Activated naive CD8-positive, alpha-beta T cell treated with anti-CD3 and anti-CD28 coated beads, Interleukin-2, amount 10 ng/mL, durations not matched to agents 7 days and 5 days (primary cell): ENCODE data around the gene SNED1. TPM values are rescaled to one million over a fixed set of nuclear protein-coding genes. Genes with fewer than 3 reads are reported as not detected.
"Not testable (repeated sequence)": the region's sequence is repeated elsewhere in the genome, so short reads cannot be mapped to it uniquely, and the experiment has no call there.

Source experiments
- ATAC-seq: fragments of 150-1000 bp; cut with Tn5 transposase; one replicate; pipeline ENCODE4 v1.10.0; 2021; ENCODE audit warnings: low read depth, moderate library complexity
- POLR2A ChIA-PET: fragments of 350-600 bp; sonication (Branson Sonifier 250); formaldehyde crosslinking; loops from one replicate; lab custom pipeline; 2021; ENCODE audit warnings: antibody characterized with exemption; lab: Charles Lee
- DNase-seq: peaks from one replicate; pipeline ENCODE4 v3.0.0; 2021
- H3K27ac Mint-ChIP-seq: one replicate; pipeline ENCODE4 v1.8.0; 2022; ENCODE audit warnings: mild to moderate bottlenecking, mixed read lengths
- H3K27me3 Mint-ChIP-seq: one replicate; pipeline ENCODE4 v1.8.0; 2022; ENCODE audit warnings: mild to moderate bottlenecking, moderate library complexity, mixed read lengths
- H3K36me3 Mint-ChIP-seq: one replicate; pipeline ENCODE4 v1.8.0; 2021; ENCODE audit warnings: mild to moderate bottlenecking, mixed read lengths
- H3K4me1 Mint-ChIP-seq: one replicate; pipeline ENCODE4 v1.8.0; 2021; ENCODE audit warnings: mixed read lengths
- H3K4me3 Mint-ChIP-seq: one replicate; pipeline ENCODE4 v1.8.0; 2022; ENCODE audit warnings: mild to moderate bottlenecking, moderate library complexity, mixed read lengths
- H3K9me3 Mint-ChIP-seq: one replicate; pipeline ENCODE4 v1.8.0; 2021; ENCODE audit warnings: mixed read lengths
- total RNA-seq, 2 experiments: library from RNA; stranded (reverse); gene quantifications; one replicate each; pipeline ENCODE4 v1.2.3, GENCODE V29; 2021

Gene SNED1
- total RNA-seq, 2 experiments from 2014 or later: 14.5 to 18.7 TPM

GRCh38 chr2:240972636-240973521, 25.5 kb upstream of the SNED1 start:
- DNase-seq (no peak), ATAC-seq (no peak)
- Mint-ChIP-seq H3K36me3 (no peaks in the 10 kb centered on the region), H3K27ac (no peak overlapping the region), H3K27me3 (peaks cover 3% of the 10 kb centered on the region), H3K9me3 (peaks cover 3% of the 10 kb centered on the region), H3K4me3 (no peak overlapping the region), H3K4me1 (peaks cover 11% of the 10 kb centered on the region)
- POLR2A ChIA-PET: interaction anchor here (0.5 to 0.6 kb wide), 2 partner anchors 39 to 345 kb away, joined by 3 read pairs; no protein-coding TSS in a partner anchor

GRCh38 chr2:240974771-240975572, 23.4 kb upstream of the SNED1 start:
- Mint-ChIP-seq H3K36me3 (no peaks in the 10 kb centered on the region), H3K9me3 (peaks cover 3% of the 10 kb centered on the region), H3K27me3 (peaks cover 3% of the 10 kb centered on the region), H3K4me1 (peaks cover 11% of the 10 kb centered on the region), H3K27ac (no peak overlapping the region), H3K4me3 (peak overlapping the region; percentile 1)
- ATAC-seq (no peak), DNase-seq (no peak)
- POLR2A ChIA-PET: no interaction called here

DNA sequence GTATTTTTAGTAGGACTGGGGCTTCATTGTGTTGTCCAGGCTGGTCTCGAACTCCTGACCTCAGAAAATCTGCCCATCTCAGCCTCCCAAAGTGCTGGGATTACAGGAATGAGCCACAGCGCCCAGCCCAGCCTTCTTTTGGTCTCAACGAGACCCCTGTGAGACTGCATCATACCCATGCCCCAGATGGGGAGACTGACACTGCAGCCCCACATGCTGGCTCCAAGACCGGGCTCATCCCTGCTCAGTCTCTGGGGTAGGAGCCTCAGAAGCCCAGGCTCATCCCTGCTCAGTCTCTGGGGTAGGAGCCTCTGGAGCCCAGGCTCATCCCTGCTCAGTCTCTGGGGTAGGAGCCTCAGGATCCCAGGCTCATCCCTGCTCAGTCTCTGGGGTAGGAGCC, 22.5 kb upstream of the SNED1 start:
- POLR2A ChIA-PET, H3K36me3 Mint-ChIP-seq, ATAC-seq: not testable (repeated sequence)

GRCh38 chr2:240981280-240981679, 17.1 kb upstream of the SNED1 start:
- peaks cover 7% of the 10 kb centered on the region for H3K27me3 Mint-ChIP-seq
- peaks cover 1% of the 10 kb centered on the region for H3K4me1 Mint-ChIP-seq
- DNase-seq: no peak
- H3K27ac Mint-ChIP-seq: no peak overlapping the region
- no peak overlapping the region for H3K4me3 Mint-ChIP-seq
- ATAC-seq: no peak
- POLR2A ChIA-PET: no interaction called here
- H3K36me3 Mint-ChIP-seq: no peaks in the 10 kb centered on the region
- H3K9me3 Mint-ChIP-seq: no peaks in the 10 kb centered on the region

More for the DNA sequence above, 22.5 kb upstream of the SNED1 start:
- not testable (repeated sequence) for H3K27me3 Mint-ChIP-seq, DNase-seq, H3K4me3 Mint-ChIP-seq, H3K27ac Mint-ChIP-seq, H3K4me1 Mint-ChIP-seq, H3K9me3 Mint-ChIP-seq

DNA sequence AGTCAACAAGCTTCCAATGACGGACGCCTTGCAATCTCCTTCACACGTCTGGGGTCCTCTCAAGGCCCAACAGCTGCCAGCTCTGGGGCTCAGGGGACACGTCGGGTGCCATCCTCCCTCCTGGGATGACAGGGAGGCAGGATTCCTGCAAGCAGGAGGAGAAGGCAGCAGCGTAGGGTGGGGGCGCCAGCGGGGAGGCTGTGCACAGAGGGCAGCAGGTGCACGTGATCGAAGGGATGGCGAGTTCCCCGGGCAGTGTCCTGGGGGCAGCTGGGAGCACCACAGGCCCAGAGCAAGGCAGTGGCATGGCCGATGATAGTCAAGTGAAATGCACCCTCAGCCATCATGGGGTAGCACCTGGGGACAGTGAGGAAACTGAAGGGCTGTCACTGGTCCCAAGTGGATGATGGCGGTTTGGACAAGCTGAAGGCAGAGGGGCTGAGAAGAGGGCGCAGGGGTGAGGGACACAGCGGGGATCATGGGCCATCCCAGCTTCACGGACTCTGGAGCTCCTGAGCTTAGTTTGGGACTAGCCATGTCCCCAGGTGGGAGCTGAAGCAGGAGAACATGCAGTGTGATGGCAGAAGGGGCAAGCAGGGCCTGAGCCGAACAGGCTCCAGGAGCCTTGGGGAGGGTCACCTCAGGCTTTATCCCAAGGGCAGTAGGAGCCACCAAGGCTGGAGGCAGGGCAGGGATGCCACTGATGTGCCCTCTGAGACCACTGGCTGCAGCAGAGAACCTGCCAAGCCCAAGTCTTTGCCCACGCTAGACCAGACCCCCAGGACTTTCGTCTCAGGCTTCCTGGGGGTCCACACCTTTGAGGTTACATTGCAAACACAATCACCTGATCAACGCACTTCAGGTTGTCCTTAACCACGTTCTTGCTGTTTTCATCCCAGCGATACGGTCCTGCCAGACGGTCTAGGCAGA, 16.3 kb upstream of the SNED1 start:
- DNase-seq (peak; percentile 22), ATAC-seq (no peak)
- no peak overlapping the region for H3K27ac Mint-ChIP-seq
- no peaks in the 10 kb centered on the region for H3K36me3 Mint-ChIP-seq
- POLR2A ChIA-PET: interaction anchor here (1.3 kb wide), 1 partner anchor 16 kb away, joined by 3 read pairs; the partner anchor contains the start of gene SNED1
- peaks cover 1% of the 10 kb centered on the region for H3K4me1 Mint-ChIP-seq
- H3K4me3 Mint-ChIP-seq: no peak overlapping the region
- H3K27me3 Mint-ChIP-seq: peaks cover 7% of the 10 kb centered on the region
- H3K9me3 Mint-ChIP-seq: no peaks in the 10 kb centered on the region

- H3K4me3 Mint-ChIP-seq: no peak overlapping the region
- no peaks in the 10 kb centered on the region for H3K9me3 Mint-ChIP-seq
- H3K27me3 Mint-ChIP-seq: peaks cover 7% of the 10 kb centered on the region
- POLR2A ChIA-PET: interaction anchor here (0.9 to 1.3 kb wide), 2 partner anchors 16 to 33 kb away, joined by 3 read pairs; partner anchors contain the start of gene SNED1
- ATAC-seq: no peak
- no peaks in the 10 kb centered on the region for H3K36me3 Mint-ChIP-seq
- peaks cover 1% of the 10 kb centered on the region for H3K4me1 Mint-ChIP-seq
- DNase-seq: no peak
- no peak overlapping the region for H3K27ac Mint-ChIP-seq
Observed at GRCh38 chr2:240982821-240983281, 15.6 kb upstream of the SNED1 start.

DNA sequence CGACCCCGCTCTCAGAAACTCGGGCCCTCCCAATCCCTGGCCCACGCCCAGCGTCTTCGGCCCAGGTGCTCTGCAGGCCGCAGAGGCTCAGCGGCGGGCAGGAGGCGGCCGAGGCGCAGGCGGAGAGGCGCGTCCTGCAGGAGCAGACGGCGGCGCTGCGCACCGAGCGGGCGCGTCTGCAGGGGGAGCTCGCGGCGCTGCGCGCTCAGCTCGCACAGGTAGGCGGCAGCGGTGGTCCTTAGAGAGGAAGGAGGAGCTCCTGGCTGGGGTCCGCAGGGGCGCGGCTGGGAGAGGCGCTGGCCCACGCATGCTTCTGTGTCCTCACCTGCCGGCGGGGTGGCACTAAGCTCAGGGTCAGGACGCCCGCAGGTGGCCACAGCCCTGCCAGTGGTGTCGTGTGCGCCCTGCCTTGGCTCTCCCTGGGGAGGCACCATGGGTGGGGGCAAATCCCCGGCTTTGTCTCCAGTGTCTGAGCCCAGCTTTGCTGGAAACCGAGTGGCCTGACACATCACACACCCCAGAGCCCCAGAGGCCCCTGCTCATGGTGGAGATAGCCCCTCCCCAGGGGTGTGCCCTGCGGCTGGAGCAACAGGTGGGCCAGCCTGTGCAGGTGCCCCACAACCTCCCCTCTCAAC, 14.9 kb upstream of the SNED1 start:
- no peaks in the 10 kb centered on the region for H3K9me3 Mint-ChIP-seq
- H3K27ac Mint-ChIP-seq: no peak overlapping the region
- POLR2A ChIA-PET: interaction anchor here (0.9 to 1.3 kb wide), 2 partner anchors 15 to 33 kb away, joined by 3 read pairs; partner anchors contain the start of gene SNED1
- ATAC-seq (peak; percentile 90), DNase-seq (peak; percentile 72)
- peaks cover 1% of the 10 kb centered on the region for H3K4me1 Mint-ChIP-seq
- peaks cover 7% of the 10 kb centered on the region for H3K27me3 Mint-ChIP-seq
- H3K4me3 Mint-ChIP-seq: no peak overlapping the region
- H3K36me3 Mint-ChIP-seq: no peaks in the 10 kb centered on the region

GRCh38 chr2:240983996-240984498, 14.4 kb upstream of the SNED1 start:
- Mint-ChIP-seq H3K27me3 (peaks cover 7% of the 10 kb centered on the region), H3K9me3 (no peaks in the 10 kb centered on the region), H3K4me1 (peaks cover 1% of the 10 kb centered on the region), H3K27ac (no peak overlapping the region), H3K4me3 (no peak overlapping the region), H3K36me3 (no peaks in the 10 kb centered on the region)
- POLR2A ChIA-PET: interaction anchor here (0.9 kb wide), 1 partner anchor 34 kb away, joined by 3 read pairs; no protein-coding TSS in a partner anchor
- DNase-seq (peak; percentile 27), ATAC-seq (no peak)

- no peaks in the 10 kb centered on the region for H3K36me3 Mint-ChIP-seq
- no peak overlapping the region for H3K27ac Mint-ChIP-seq
- no peak overlapping the region for H3K4me3 Mint-ChIP-seq
- H3K4me1 Mint-ChIP-seq: peaks cover 1% of the 10 kb centered on the region
- H3K9me3 Mint-ChIP-seq: no peaks in the 10 kb centered on the region
- POLR2A ChIA-PET: no interaction called here
- DNase-seq (peak; percentile 22), ATAC-seq (no peak)
- peaks cover 6% of the 10 kb centered on the region for H3K27me3 Mint-ChIP-seq
Observed at GRCh38 chr2:240985881-240986786, 12.3 kb upstream of the SNED1 start.

GRCh38 chr2:240986787-240987411, 11.5 kb upstream of the SNED1 start:
- Mint-ChIP-seq H3K27ac (no peak overlapping the region), H3K4me3 (no peak overlapping the region), H3K9me3 (no peaks in the 10 kb centered on the region), H3K4me1 (peaks cover 1% of the 10 kb centered on the region), H3K27me3 (peaks cover under 1% of the 10 kb centered on the region), H3K36me3 (no peaks in the 10 kb centered on the region)
- ATAC-seq (no peak), DNase-seq (peak; percentile 24)
- POLR2A ChIA-PET: no interaction called here

GRCh38 chr2:240987588-240987987, 10.8 kb upstream of the SNED1 start:
- no peaks in the 10 kb centered on the region for H3K36me3 Mint-ChIP-seq
- DNase-seq: no peak
- no peak overlapping the region for H3K4me3 Mint-ChIP-seq
- H3K27me3 Mint-ChIP-seq: no peaks in the 10 kb centered on the region
- no peak overlapping the region for H3K27ac Mint-ChIP-seq
- no peak for ATAC-seq
- POLR2A ChIA-PET: no interaction called here
- H3K4me1 Mint-ChIP-seq: peaks cover 1% of the 10 kb centered on the region
- no peaks in the 10 kb centered on the region for H3K9me3 Mint-ChIP-seq
